ENCODE measurements around the gene RHOBTB1. TPM values are rescaled to one million over a fixed set of nuclear protein-coding genes. Genes with fewer than 3 reads are reported as not detected.

RHOBTB1 gene
- total and polyA plus RNA-seq, 9 of the 15 experiments (the other 6 are each of a cell fraction or from before 2014, with no cell fraction given): 1.7 to 11.7 (median 9.3) TPM

GRCh38 chr10:60978287-60979115 is 34.5 kb upstream of the RHOBTB1 start (continued):
- TF ChIP-seq SMARCB1 (IDR thresholded peaks at IDR 0.05; ENCODE audit: insufficient read length, low read depth): no peak
- no peak for TF ChIP-seq U2AF2 (optimal IDR thresholded peaks at IDR 0.05; ENCODE audit: low read depth, low read length)
- peak; percentile 86 for TF ChIP-seq HDAC3 (IDR thresholded peaks at IDR 0.05; ENCODE audit: borderline replicate concordance, partially characterized antibody)
- peak; percentile 83; the same call in 1 of the 2 replicates for TF ChIP-seq MAFK (IDR thresholded peaks at IDR 0.05; ENCODE audit: low read length)
- TF ChIP-seq ZNF311 (CRISPR knock-in tag; IDR thresholded peaks at IDR 0.05): peak; percentile 48; the same call in 1 of the 2 replicates
- no peak for TF ChIP-seq NR1H2 (CRISPR knock-in tag; IDR thresholded peaks at IDR 0.05)
- TF ChIP-seq E2F8 (IDR thresholded peaks at IDR 0.05; ENCODE audit: low read depth, partially characterized antibody): peak; percentile 61
- no peak for TF ChIP-seq ZNF511 (CRISPR knock-in tag; IDR thresholded peaks at IDR 0.05)
- no peak for TF ChIP-seq CREB5 (CRISPR knock-in tag; IDR thresholded peaks at IDR 0.05)
- TF ChIP-seq RHOXF2B (CRISPR knock-in tag; conservative IDR thresholded peaks at IDR 0.05): 0 out of 2 replicates have a peak, but pooled peaks have one; percentile 45
- TF ChIP-seq, protein P1, sequence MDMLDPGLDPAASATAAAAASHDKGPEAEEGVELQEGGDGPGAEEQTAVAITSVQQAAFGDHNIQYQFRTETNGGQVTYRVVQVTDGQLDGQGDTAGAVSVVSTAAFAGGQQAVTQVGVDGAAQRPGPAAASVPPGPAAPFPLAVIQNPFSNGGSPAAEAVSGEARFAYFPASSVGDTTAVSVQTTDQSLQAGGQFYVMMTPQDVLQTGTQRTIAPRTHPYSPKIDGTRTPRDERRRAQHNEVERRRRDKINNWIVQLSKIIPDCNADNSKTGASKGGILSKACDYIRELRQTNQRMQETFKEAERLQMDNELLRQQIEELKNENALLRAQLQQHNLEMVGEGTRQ (CRISPR knock-in tag; IDR thresholded peaks at IDR 0.05): no peak
- TF ChIP-seq ESRRB (CRISPR knock-in tag; IDR thresholded peaks at IDR 0.05; ENCODE audit: borderline replicate concordance): no peak
- no peak for TF ChIP-seq CHD4 (IDR thresholded peaks at IDR 0.05; ENCODE audit: insufficient read depth, insufficient replicate concordance, low read depth, low read length, poor library complexity, severe bottlenecking)
- TF ChIP-seq HNRNPH1 (optimal IDR thresholded peaks at IDR 0.05; ENCODE audit: low read depth, low read length): no peak
- no peak; the same call in 1 of the 2 replicates for TF ChIP-seq ZNF41 (CRISPR knock-in tag; conservative IDR thresholded peaks at IDR 0.05)
- no peak for TF ChIP-seq ID3 (CRISPR knock-in tag; IDR thresholded peaks at IDR 0.05)
- no peak; the same call in 1 of the 2 replicates for TF ChIP-seq ID3 (tag; IDR thresholded peaks at IDR 0.05)
- TF ChIP-seq E2F5 (CRISPR knock-in tag; IDR thresholded peaks at IDR 0.05): no peak
- 0 out of 2 replicates have a peak, but pooled peaks have one; percentile 78 for TF ChIP-seq ZNF197 (CRISPR knock-in tag; IDR thresholded peaks at IDR 0.05; ENCODE audit: low read depth)
- TF ChIP-seq CSDE1 (IDR thresholded peaks at IDR 0.05): no peak; a peak in 1 of 4 replicates

Measured in K562 (cell line).